Lower leg skin (tissue), 4 donors: ENCODE measurements around the gene RAB3GAP2. TPM values are rescaled to one million over a fixed set of nuclear protein-coding genes. Genes with fewer than 3 reads are reported as not detected.
"Not testable (repeated sequence)": the region's sequence is repeated elsewhere in the genome, so short reads cannot be mapped to it uniquely, and the experiment has no call there.

Experiments used
- DNase-seq, 2 donors: peaks; one replicate each; pipeline ENCODE4 v3.0.0-alpha.2; 2019; ENCODE audit warnings: low spot score in 2 of 2
- H3K4me3 ChIP-seq: fragments of 200-600 bp; sonication (generic); 2 replicates; pipeline ENCODE4 v1.5.1; 2017; ENCODE audit warnings: mild to moderate bottlenecking, low read depth; ENCODE audit not compliant: poor library complexity, severe bottlenecking
- POLR2A ChIP-seq, 2 donors: fragments of 450-650 bp; IDR thresholded peaks; one replicate each; pipeline ENCODE4 v1.6.1; 2016 to 2017; ENCODE audit warnings: antibody characterized with exemption in 2 of 2, mild to moderate bottlenecking in 1 of 2, moderate library complexity in 1 of 2
- WGBS, 2 donors: methylation state at CpG; one replicate each; pipeline ENCODE4 v1.1.5; 2018; 5-methylcytosine and 5-hydroxymethylcytosine counted together
- intact Hi-C: fragments of 100-400 bp; cut with DNase I; formaldehyde crosslinking; loops from one replicate; pipeline ENCODE4 v1.15.0; 2023; ENCODE audit warnings: low total_unique reads
- total RNA-seq, 4 donors: library from RNA; depleted of rRNA; stranded (reverse); fragments of >200 nt; gene quantifications; one replicate each; pipeline ENCODE4 v1.1.0, GENCODE V29; 2016
- TF ChIP-seq, protein P1 (sequence below), 3 donors: fragments of 450-650 bp; IDR thresholded peaks; one replicate each; pipeline ENCODE4 v1.5.1; 2016; ENCODE audit warnings: antibody characterized with exemption in 3 of 3, mild to moderate bottlenecking in 3 of 3, moderate library complexity in 2 of 3

RAB3GAP2 gene
- total RNA-seq, 4 donors from 2014 or later, result 14.7 to 24.2 (median 19.9) TPM

- intact Hi-C loops, result no loop called here
- H3K4me3 ChIP-seq, result no peak overlapping the region
- no peak for TF ChIP-seq POLR2A (IDR thresholded peaks at IDR 0.05)
- TF ChIP-seq, protein P1, sequence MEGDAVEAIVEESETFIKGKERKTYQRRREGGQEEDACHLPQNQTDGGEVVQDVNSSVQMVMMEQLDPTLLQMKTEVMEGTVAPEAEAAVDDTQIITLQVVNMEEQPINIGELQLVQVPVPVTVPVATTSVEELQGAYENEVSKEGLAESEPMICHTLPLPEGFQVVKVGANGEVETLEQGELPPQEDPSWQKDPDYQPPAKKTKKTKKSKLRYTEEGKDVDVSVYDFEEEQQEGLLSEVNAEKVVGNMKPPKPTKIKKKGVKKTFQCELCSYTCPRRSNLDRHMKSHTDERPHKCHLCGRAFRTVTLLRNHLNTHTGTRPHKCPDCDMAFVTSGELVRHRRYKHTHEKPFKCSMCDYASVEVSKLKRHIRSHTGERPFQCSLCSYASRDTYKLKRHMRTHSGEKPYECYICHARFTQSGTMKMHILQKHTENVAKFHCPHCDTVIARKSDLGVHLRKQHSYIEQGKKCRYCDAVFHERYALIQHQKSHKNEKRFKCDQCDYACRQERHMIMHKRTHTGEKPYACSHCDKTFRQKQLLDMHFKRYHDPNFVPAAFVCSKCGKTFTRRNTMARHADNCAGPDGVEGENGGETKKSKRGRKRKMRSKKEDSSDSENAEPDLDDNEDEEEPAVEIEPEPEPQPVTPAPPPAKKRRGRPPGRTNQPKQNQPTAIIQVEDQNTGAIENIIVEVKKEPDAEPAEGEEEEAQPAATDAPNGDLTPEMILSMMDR (IDR thresholded peaks at IDR 0.05), result no peak
- DNase-seq, result no peak
Observed at GRCh38 chr1:220251272-220251671, 21.0 kb downstream of the RAB3GAP2 start.

GRCh38 chr1:220250681-220251080 is 21.6 kb downstream of the RAB3GAP2 start:
- intact Hi-C loops, result no loop called here
- no peak for TF ChIP-seq POLR2A (IDR thresholded peaks at IDR 0.05)
- TF ChIP-seq, protein P1 (IDR thresholded peaks at IDR 0.05), result no peak
- no peak overlapping the region for H3K4me3 ChIP-seq
- DNase-seq, result no peak

DNA sequence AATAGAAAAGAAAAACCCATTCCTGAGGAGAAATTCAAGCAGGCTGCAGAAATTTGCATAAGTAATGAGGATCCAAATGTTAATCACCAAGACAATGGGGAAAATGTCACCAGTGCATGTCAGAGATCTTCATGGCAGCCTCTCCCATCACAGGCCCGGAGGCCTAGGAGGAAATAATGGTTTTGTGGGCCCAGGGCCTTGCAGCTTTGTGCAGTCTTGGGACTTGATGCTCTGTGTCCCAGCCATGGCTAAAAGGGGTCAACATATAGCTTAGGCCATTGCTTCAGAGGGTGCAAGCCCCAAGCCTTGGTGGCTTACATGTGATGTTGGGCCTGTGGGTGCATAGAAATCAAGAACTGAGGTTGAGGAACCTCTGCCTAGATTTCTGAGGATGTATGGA is 22.7 kb downstream of the RAB3GAP2 start:
- WGBS, 2 donors, result 92% methylated on average over 1 of the region's 1 CpG
- DNase-seq, result no peak
- H3K4me3 ChIP-seq, result no peak overlapping the region
- intact Hi-C loops, result no loop called here
- TF ChIP-seq, protein P1 (IDR thresholded peaks at IDR 0.05), result no peak

DNA sequence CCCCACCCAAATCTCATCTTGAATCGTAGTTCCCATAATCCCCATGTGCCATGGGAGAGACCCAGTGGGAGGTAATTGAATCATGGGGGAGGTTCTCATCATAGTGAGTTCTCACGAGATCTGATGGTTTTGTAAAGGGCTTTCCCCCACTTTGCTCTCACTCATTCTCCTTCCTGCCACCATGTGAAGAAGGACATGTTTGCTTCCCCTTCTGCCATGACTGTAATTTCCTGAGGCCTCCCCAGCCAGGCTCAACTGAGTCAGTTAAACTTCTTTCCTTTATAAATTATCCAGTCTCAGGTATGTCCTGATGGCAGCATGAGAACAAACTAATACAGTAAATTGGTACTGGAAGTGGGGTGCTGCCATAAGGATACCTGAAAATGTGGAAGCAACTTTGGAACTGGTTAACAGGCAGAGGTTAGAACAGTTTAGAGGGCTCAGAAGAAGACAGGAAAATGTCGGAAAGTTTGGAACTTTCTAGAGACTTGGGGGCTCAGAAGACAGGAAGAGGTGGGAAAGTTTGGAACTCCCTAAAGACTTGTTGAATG is 23.5 kb downstream of the RAB3GAP2 start:
- H3K4me3 ChIP-seq, DNase-seq, intact Hi-C loops: not testable (repeated sequence)
- WGBS, 2 donors, result 96 to 97% methylated on average over 3 of the region's 3 CpGs

DNA sequence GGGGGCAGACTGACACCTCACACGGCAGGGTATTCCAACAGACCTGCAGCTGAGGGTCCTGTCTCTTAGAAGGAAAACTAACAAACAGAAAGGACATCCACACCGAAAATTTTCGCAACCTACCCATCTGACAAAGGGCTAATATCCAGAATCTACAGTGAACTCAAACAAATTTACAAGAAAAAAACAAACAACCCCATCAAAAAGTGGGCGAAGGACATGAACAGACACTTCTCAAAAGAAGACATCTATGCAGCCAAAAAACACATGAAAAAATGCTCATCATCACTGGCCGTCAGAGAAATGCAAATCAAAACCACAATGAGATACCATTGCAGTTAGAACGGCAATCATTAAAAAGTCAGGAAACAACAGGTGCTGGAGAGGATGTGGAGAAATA is 26.4 kb downstream of the RAB3GAP2 start:
- H3K4me3 ChIP-seq, intact Hi-C loops, DNase-seq: not testable (repeated sequence)
- 87 to 98% methylated on average over 6 of the region's 6 CpGs for WGBS, 2 donors

GRCh38 chr1:220243947-220244346 is 28.3 kb downstream of the RAB3GAP2 start:
- 91 to 93% methylated on average over 2 of the region's 2 CpGs for WGBS, 2 donors
- no peak overlapping the region for H3K4me3 ChIP-seq
- TF ChIP-seq POLR2A (IDR thresholded peaks at IDR 0.05), result no peak
- TF ChIP-seq, protein P1 (IDR thresholded peaks at IDR 0.05), result no peak
- intact Hi-C loops, result no loop called here
- DNase-seq, result no peak

DNA sequence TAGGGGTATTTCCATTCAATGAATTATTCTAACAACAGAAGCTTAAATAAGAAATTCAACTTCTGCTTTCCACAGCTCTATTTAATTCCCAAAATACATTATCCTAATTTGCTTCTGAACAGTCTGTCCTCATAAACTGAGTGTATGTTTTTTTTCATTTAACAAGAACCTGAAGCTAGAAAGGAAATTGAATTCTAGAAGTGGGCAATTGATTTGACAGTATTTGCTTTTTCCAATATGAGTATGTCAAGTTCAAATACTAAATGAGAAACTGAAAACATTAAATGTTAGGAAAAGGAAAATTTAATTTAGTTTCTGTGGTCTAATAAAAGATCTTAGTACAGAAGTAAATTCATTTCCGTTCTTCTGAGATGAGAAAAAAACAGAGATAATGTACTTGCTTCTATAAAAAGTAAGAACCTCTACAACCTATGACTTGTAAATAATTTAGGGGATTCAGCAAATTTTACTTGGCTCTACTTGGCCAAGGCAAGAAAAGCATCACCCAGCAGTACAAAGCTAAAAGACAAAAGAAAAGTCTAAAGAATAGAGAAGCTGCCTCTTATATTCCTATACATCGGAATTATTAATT is 31.1 kb downstream of the RAB3GAP2 start:
- intact Hi-C loops, result no loop called here
- 86 to 93% methylated on average over 2 of the region's 2 CpGs for WGBS, 2 donors
- TF ChIP-seq, protein P1 (IDR thresholded peaks at IDR 0.05), result no peak
- no peak for TF ChIP-seq POLR2A (IDR thresholded peaks at IDR 0.05)
- H3K4me3 ChIP-seq, result no peak overlapping the region
- DNase-seq, result no peak
